Skeletal muscle cell (primary cell): Measurements from ENCODE around the gene MDK.
A peak's percentile ranks its signal among the peaks of the same experiment; 100 is the strongest.

Experiments
- DNase-seq: peaks from one replicate; pipeline ENCODE4 v3.0.0-alpha.2; 2010; ENCODE audit warnings: low read depth
- H3K4me3 ChIP-seq: 2 replicates; pipeline ENCODE4 v1.5.1; 2011; ENCODE audit warnings: low read depth, mild to moderate bottlenecking, control low read depth, low read length, moderate library complexity

MDK gene

GRCh38 chr11:46346886-46347636, 34.4 kb upstream of the MDK start, which contains the start of gene DGKZ:
TSS of gene DGKZ (plus strand) at chr11:46347463. CDS start at chr11:46347660, 197 bp downstream.
- H3K4me3 ChIP-seq, result peak within 1 kb of the TSS; percentile 75
- no peak for DNase-seq

DNA sequence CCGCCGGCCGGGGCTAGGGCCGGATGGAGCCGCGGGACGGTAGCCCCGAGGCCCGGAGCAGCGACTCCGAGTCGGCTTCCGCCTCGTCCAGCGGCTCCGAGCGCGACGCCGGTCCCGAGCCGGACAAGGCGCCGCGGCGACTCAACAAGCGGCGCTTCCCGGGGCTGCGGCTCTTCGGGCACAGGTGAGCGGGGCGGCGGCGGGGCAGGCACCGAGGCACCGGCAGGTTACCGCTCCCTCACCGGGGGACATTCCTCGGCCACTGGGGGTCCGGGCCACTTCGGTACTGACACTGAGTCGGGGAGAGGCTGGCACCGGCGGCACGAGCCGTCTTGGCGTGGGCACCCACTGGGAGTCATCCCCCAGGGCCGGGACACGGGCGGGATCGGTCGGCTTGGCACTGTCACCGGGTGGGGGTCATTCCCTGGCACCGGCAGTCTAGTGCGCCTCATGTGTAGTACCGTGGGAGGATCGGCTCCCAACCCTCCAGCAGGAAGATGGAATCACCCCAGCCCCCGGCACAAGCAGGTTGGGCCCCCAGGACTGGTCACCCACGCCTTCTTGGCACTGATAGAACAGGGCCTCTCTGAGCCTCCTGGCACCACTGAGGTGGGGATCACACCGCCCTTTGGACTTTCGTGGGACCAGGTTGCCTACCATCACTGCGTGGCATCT, 33.7 kb upstream of the MDK start:
- no peak for DNase-seq
- H3K4me3 ChIP-seq, result peak overlapping the region; percentile 75

DNA sequence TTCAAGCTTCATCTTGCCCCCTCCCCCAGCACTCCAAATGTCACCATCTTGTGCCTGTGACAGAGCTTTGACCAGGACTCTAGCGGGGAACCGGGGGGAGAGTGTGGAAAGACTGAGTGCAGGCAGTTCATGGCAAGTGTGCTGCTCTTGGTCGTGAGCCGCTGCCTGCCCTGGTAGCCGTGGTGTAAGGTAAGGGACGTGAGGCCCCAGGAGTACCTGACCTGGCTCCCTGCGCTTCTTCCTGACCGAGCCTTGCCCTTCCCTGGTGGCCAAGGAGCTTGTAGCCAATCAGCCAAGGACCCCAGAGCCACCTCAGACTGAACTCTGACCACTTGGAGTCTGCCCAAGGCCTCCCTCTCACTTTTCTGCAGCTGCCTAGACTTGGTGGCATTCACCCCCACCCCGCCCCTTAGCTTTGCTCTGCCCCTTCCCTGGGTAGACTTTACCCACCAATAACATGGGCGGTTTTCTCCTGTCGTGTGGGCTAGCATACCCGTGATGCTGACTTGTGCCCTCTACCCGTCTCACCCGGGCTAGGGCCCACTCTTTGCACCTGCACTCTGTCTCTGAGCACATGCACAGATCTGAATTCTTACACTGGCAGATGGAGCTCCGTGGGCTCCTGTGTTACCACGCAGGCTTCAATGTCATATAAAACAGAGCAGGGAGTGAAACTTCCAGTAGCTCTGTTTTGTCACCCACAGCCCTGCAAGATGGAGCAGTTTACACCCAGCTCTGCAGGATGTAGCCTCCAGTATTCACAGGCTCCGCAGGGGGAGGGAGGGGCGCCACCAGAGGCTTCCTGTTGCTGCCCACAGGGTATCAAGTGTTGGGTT, 32.7 kb upstream of the MDK start:
- H3K4me3 ChIP-seq, result peak overlapping the region; percentile 75
- no peak for DNase-seq

DNA sequence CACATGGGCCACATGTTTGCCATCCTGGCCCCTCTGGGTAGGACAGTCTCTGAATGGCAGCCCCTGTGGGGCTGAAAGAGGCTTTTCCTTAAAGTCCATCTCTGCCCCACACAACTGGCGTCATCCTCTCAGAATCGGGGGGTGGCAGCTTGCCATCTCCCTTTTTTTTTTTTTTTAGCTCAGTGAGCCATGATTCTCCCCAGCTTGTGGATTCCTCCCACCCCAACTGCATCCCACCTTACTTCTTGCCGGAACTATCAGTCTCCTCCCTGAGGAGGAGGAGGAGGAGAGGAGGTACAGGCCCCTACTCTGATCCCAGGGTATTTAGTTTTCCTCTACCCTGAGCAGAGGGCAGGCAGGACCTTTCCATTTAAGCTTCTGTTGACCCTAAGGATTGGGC, 30.8 kb upstream of the MDK start:
- DNase-seq, result no peak
- H3K4me3 ChIP-seq, result no peak overlapping the region

- no peak for DNase-seq
- H3K4me3 ChIP-seq, result no peak overlapping the region
Observed at GRCh38 chr11:46351148-46351547, 30.3 kb upstream of the MDK start.

DNA sequence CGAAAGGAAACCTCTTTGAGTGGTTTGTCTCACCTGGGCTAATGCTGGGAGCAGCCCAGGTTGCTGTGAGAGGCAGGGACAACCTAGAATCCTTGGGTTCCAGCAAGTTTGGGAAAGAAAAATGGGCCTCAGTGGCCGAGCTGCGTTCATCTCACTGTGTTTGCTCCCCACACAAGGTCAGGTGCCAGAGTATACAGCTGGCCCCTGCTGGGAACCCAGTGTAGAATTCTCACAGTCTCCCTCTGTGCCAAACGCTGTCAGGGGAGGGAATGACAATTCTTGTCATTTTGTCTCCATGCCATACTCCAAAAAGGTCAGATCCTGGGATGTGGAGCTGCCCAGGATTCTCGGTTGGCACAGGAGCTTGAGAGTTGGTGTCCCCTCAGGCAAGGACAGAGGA, 29.9 kb upstream of the MDK start:
- no peak overlapping the region for H3K4me3 ChIP-seq
- no peak for DNase-seq

DNA sequence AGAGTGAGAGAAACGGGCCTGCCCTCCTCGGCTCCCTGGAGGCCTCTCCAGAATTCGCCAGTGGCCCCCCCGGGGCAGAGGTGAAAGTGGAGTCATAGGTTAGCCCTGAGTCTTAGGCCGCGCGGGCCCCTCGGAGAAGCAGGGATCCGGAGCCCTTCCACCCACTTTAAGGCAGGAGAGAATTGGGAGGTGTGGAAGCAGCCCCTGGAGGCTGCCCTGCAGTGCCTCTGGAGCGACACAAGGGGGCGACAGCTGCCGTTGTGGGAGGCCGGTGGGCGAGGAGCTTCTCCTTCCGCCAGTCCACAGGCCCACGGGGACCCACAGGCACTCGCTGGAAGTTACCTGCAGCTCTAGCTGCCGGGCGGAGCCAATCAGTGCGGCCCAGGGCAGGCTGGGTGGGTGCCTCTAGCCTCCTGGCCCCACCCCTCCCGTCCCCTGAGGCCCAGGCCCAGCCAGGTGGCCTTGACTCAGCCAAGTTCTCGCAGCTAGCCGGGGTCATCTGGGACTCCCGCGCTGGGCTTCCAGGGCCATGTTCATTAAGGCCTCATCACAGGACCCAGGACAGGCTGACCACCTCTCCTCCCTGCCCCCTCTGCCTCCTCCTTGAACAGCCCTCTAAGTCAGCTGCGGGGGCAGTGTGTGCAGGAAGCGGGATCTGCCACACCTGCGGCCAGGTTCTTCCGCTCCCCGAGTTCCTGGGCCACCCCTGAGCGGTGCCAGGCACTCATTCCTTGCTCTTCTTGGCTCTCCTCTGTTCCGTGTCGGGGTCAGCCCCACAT, 29.2 kb upstream of the MDK start:
- peak overlapping the region; percentile 26 for H3K4me3 ChIP-seq
- DNase-seq, result no peak

GRCh38 chr11:46353698-46354097, 27.8 kb upstream of the MDK start:
- no peak for DNase-seq
- H3K4me3 ChIP-seq, result no peak overlapping the region

DNA sequence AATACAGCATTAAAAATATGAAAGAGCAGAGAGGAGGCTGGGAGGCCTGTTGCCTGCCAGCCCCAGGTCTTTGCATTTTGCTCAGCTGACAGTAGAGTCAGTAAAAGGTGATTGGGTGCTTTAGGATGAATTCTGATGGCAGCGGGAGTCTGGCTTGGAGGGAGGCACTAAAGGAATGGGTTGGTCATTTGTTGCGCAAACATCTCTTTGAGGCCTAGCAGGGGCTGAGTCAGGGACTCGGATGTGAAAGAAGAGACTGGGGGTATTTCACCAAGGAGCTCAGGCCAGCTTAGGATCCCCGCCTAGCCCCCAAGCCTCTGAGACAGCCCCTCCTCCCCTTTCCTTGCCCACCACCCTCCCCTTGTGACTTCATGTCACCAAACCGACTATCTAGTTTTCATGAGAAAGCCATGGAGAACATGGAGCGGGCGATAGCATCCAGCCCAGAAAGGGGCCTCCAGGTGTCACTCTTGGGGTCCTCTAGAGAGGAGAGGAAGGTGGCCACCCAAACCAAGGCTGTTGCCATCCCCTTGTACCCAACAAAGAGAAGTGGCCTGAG, 24.5 kb upstream of the MDK start:
- H3K4me3 ChIP-seq, result no peak overlapping the region

DNA sequence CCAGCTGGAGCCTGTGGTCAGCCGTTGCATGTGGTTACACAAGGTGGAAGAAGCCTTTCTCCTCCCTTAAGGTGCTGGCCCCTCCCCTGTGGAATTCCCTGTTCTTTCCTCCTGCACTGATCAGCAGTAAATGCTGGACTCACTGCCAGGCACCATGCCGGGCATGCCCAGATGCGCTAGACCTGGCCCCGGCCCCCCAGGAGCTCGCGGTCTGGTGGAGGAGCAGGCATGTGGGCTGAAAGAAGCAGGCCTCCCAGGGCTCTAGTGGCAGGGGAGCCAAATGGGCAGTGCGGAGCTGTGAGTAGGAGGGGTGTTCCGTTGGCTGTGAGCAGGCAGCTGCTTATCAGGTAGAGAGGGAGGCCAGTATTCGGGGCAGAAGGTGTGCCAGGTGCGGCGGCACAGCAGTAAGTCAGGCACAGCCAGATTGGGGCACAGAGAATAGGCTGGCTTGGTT, 24.0 kb upstream of the MDK start:
- no peak overlapping the region for H3K4me3 ChIP-seq
- no peak for DNase-seq

More for the DNA sequence above, 24.5 kb upstream of the MDK start:
- no peak for DNase-seq

- no peak overlapping the region for H3K4me3 ChIP-seq
- no peak for DNase-seq
Observed at GRCh38 chr11:46359953-46360352, 21.5 kb upstream of the MDK start.

DNA sequence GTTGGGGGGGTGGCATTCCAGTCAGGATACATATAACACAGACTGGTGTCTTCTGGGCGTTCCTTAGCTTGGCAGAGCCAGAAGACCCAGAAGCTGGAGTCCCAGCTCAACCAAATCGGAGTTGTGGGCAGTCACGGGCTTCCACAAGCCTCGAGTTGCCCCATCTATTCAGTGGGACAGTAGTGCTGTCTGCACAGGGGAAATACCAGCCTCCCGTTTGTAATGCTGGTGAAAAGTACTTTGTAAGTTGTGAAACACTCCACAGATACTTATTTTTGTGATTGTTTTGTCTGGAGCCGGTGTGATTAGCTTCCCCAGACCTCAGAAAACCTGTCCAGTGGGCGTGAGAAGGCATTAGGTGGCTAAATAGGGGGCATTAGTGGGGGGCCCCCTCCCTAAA, 20.6 kb upstream of the MDK start:
- DNase-seq, result no peak
- peak overlapping the region; percentile 39 for H3K4me3 ChIP-seq

- H3K4me3 ChIP-seq, result peak overlapping the region; percentile 39
- DNase-seq, result no peak
Observed at GRCh38 chr11:46361283-46362155, 19.9 kb upstream of the MDK start.

GRCh38 chr11:46362156-46363030, 19.1 kb upstream of the MDK start:
- H3K4me3 ChIP-seq, result peak overlapping the region; percentile 39
- no peak for DNase-seq

- H3K4me3 ChIP-seq, result no peak overlapping the region
- no peak for DNase-seq
Observed at GRCh38 chr11:46363031-46363407, 18.4 kb upstream of the MDK start.

DNA sequence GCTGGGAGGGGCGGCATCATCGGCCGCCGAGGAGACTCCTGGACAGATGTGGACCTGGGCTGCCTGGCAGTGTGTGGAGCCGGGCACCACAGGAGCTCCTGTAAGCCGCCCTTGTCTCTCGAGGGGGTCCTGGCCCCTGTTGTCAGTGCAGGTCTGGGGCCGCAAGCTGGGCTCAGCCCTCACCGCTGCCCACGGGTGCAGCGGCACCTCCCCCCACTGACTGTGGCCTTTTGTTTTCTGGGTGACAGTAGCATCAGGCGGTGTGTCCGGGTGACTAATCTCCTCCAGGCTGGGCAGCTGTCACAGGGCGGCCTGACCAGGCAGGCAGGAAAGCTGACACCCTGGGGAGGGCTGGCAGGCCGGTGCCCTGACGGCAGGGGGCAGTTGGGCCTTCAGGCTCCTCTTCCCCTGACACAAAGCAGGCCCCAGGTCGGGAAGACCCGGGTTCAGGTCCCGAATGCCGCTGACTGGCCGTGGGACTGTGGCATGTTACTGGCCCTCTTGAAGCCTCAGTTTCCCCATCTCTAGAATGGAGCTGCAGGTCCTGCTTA, 17.9 kb upstream of the MDK start:
- H3K4me3 ChIP-seq, result no peak overlapping the region
- DNase-seq, result no peak

DNA sequence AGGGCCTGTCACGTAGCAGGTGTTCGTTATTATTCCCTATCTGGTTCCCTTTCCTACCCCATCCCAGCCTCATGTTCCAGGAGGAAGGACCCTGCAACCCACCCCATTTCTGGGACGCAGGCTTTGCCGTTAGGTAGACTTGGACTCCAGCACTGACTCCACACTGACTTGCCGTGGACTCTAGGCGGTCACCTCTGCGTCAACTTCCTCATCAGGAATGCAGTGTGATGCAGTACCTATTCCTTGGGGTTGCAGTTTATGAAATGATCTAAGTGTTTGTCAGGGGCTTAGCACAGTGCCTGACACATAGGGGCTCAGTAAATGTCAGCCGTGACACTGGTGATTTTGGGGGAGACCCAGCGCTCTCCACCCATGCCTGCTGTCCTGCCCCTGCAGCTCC, 17.4 kb upstream of the MDK start:
- no peak for DNase-seq
- no peak overlapping the region for H3K4me3 ChIP-seq
